HG03039 (cell line): ENCODE data around the gene ACO1.
"Not testable (repeated sequence)": the region's sequence is repeated elsewhere in the genome, so short reads cannot be mapped to it uniquely, and the experiment has no call there.

Source experiments
- ATAC-seq: cut with Tn5 transposase; IDR thresholded peaks from one replicate; pipeline ENCODE4 v1.9.1; 2021; ENCODE audit warnings: mild to moderate bottlenecking, moderate library complexity; ENCODE audit not compliant: unreplicated experiment

The ACO1 gene

DNA sequence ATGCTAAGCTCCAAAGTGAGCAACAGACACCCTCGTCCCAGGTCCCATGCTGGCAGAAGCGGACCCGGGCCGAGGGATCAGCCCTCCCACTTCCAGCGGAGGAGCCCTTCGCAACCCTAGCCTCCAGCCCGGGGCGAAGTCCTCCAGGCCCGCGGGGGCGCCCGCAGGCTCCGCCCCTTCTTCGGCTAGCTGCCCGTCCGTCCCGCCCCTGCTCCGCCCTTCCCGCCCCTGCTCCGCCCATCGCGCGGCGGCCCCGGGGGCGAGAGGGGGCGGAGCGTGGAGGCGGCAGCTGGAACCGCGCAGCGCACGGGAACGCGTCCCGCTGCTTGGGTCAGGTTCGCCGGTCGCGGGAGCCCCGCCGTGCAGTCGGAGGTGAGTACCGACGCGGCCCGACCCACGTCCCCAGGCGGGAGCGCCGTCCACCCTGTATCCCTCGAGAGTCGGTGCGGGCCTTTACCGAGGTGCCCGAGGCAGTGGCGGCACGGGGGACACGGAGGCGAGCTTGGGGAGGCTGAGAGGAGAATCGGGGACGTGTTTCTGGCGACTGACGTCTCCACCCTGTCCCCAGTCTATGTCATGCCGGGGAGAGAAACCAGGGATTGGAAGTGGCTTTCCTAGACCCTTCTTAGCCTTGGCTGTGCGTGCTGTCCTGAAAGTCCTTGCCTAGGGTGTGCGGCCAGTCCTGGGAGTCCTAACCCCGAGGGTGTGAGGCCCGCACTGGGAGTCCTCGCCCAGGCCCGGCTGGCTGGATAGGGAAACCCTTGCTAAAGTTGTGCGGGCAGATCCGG lies at the start of gene ACO1:
Gene ACO1, plus strand, starts transcription at position 280 of the 788 bp plus-strand sequence. CDS start 20,864 bp downstream, outside the sequence.
- peak; percentile 97 for ATAC-seq

DNA sequence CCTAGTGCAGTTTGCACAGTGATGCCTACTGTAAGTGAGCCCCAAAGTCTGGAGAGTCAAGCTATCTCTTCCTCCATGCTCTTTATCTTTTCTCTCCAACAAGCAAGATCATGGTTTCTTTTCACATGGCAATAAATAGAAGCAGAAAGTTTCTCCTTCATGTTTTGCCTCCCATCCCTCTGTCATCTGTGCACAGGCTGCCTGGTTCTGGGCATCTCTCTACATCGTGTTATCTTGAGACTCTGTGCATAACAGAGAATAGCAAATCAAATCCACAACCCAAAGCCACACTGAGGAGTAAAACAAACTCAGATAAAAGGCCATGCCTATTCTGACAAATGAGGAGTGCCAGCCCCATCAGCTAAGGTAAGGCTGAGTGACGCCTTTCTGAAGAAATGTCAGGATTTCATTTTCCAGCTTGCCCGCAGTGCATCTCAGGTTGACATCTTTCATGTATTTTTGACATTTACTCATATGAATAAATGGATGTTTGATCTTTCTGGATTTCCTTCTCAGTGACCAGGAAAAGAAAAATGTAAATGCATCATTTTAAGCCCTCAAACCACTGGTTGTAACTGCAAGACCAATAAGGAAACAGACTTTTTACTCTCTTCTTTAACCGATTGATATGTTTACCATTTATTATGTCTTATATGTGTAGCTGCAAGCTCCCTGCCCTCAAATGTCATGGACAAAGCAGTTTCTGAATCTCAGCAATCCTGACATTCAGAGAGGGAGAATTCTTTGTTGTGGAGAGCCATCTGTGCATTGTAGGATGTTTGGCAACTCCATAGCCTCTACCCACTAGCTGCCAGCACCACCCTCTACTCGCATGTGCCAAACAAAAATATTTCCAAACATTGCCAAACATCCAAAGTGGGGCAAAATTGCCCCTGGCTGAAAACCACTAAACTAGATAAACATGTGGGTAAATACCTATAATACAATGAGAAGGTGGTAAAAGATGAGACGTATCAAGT lies 49.2 kb upstream of the ACO1 start:
- ATAC-seq, result no peak

DNA sequence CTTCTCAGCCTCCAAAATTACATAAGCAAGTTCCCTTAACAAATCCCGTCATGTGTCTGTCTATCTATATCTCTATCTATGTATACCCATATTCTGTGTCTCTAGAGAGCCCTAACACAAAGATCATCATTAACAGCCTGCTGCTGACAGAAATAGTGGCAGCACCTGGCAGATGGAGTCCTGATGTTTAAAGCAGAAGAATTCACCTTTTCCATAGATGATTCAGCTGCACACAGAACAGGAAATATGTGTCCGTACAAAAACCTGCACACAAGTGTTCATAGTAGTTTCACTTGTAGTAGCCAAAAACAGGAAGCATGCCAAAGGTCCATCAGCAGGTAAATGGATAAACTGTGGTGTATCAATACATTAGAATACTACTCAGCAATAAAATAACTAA lies 45.0 kb upstream of the ACO1 start:
- ATAC-seq, result no peak

DNA sequence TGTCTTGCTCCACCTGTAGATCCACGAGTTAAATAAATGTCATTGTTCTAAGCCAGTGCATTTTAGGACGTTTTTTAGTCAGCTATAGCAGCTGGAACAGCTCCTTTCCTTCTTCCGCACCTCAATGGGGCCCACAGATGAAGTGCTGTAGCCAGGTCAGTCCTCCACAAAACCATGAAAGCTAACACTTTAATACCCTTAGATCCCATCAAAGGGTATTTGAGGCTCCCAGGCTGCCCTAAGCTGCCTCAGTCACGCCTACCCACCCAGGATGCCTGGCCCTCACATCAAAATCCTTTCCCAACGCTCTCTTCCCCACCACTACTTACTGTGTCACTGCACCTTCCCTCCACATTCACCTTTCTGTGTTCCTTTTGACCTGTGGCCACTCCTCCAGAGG lies 44.1 kb upstream of the ACO1 start:
- no peak for ATAC-seq

DNA sequence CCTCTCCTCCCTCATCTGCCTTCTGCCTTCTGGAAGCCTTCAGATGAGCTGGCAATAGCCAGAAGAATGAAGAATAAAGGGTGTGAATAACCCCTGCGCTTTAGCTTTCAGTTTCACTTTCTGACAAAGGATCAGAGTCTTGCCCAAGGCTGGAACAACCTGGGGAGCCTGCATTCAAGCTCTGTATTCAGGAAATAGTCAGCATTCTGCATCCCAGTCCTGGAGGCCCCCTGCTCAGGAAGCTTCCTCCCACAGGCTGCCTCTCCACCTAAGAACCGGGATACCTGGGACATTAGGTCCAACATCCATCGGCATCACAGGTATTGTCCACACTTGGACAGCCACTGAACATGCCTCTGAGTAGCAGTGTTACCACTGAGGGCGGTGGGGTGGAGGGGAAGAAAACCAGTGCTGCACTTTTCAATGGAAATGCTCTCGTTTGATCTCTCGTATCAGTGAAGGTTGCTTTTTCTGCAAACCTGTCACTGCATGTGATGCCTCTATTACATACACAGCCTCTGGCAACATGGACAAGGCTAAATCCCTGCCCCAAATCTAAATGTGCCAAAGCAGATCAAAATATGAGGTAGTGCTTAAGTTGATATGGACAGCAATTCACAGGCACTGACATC lies 39.8 kb upstream of the ACO1 start:
- no peak for ATAC-seq

DNA sequence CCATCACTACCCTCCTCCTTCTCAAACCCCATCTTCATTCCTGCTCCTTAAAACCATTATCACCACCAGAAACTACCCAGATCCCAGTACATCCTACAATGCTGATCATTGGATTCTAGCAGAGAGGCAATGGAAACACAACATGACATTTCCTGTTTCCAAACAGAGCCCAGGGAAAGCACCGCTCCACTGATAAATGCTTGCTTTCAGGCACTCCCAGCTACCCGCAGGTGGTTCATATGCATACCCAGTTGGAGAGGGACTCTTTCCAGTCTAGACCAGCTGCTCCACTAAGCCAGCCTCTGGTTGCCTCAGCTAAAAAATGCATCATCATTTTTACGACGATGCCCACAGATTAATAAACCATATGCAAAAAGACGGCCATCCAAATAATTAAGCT lies 39.2 kb upstream of the ACO1 start:
- ATAC-seq, result no peak

DNA sequence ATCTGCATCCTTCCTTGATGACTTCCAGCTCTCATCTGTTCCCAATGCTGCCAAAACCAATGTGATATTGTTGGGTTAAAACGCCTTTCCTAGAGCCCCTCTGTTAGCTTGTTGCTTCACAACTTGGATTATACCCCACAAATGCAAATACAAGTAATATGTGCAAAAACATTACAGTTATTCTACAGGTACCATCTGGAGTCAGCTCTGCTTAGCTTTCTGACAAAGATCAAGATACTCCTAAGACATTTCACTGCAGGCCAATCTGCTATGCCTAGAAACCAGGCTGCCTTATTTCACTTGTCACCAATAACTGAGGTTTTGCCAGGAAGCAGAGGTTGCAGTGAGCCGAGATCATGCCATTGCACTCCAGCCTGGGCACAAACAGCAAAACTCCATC lies 36.9 kb upstream of the ACO1 start:
- ATAC-seq, result no peak

DNA sequence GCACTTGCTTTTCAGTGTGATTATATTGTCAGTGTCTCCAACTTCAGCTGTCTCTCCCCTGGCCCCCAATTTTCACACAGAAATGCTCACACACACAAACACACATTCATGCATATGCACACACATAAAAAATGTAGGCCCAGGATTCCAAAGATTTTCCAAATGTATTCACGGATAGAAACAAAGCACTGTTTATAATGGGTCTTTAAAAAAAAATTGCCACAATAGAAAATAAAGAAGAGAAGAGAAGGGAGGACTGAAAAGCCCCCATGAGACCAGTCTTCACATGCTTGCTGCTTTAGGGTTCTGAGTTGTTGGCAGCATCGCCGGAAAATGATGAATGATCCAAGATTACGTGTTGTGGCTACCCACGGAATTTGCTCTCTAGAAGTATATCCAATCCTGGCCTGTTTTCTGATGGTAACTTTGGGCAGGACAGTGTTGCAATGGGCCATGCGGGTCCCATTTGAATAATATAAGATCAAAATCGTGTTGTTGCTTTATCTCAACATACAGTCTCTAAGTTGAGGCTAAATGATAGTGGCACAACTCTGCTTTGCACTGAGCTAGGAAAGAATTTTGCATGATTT lies 36.2 kb upstream of the ACO1 start:
- no peak for ATAC-seq

DNA sequence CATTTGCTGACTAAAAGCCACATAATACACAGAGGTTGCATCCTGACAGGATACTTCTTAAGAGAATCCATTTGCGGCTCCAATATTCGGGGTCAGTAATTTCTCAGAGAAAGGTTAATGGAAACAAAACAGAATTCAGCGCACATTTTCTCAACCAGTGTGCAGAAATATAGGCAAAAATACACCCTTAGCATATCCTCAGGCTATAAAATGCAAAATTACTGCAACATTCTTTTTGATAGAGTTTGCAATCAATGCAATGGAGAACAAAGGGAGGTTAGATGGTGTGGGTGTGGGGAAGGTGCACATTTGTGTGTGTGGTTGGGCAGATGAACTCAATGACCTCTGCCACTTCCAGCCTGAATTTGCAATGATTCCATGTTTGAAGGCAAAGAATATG lies 35.4 kb upstream of the ACO1 start:
- ATAC-seq, result no peak

DNA sequence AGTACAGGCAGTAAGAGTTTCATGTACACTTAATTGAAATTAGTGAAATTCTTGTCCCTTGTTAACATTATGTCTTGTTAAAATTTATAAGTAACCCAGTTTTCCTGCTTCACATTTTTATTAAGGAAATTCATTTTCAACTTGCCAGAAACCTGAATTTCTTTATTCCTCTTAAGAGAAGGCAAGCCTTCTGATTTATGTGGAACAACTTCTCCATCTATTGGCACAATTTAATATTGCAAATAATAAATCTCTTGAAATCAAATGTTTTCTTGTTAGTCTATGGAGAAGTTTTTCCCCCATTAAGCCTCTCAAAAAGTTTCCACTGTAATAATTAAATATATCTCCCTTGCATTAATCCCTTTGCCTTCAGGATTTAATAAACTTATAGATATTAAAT lies 33.8 kb upstream of the ACO1 start:
- ATAC-seq, result no peak

DNA sequence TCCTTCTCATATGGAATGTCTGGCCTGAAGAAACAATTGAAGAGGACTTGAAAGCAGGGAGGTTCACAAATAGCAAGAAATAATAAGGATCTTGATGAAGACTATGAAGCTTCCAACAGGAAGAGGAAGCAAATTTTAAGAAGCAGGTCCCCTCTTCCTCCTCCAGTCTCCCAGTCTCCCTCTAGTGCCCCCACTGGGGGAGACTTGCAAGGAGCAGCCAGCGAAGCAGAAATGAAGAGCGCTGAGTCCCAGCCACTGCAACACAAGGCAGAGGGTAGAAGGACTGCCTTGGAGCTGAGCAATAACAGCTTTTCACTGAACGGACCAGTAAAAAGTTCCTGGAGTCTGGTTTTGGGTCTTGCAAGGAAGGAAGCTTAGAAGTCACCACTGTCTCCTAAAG lies 32.6 kb upstream of the ACO1 start:
- no peak for ATAC-seq

DNA sequence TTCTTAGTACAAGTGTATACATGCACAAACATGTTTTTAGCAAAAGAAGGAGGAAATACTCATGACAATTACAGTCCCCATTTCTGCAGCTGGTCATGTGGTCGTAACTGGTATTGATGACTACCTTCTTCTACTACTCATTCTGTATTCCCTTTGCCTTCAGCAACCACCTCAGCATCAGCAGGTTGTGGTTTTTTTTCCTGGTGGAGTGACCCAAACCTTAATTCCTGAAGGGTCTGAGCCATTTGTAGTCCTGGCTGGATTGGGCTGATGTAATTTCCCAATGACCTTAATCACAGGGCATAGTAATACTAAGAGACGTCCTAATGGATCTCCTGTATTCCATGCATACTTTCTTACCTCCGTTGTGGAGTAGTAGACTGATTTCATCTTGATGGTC lies 31.0 kb upstream of the ACO1 start:
- not testable (repeated sequence) for ATAC-seq

DNA sequence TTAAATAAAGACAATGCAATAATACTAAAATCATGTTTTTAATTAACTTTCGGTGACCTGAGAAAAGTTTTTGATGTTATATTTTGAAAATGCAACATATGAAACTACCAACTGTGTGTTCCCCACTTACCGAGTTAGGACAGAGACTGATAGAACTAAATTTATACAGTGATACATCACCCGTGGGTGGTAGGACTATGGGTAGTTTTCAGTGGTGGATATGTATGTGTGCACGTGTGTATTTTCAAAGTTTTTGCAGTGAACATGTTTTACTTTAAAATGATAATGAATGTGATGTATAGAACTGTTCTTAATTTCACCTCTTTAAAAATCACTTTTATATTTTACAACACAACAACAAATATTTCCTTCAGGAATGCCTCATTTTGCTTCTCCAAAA lies 25.0 kb upstream of the ACO1 start:
- ATAC-seq, result no peak

DNA sequence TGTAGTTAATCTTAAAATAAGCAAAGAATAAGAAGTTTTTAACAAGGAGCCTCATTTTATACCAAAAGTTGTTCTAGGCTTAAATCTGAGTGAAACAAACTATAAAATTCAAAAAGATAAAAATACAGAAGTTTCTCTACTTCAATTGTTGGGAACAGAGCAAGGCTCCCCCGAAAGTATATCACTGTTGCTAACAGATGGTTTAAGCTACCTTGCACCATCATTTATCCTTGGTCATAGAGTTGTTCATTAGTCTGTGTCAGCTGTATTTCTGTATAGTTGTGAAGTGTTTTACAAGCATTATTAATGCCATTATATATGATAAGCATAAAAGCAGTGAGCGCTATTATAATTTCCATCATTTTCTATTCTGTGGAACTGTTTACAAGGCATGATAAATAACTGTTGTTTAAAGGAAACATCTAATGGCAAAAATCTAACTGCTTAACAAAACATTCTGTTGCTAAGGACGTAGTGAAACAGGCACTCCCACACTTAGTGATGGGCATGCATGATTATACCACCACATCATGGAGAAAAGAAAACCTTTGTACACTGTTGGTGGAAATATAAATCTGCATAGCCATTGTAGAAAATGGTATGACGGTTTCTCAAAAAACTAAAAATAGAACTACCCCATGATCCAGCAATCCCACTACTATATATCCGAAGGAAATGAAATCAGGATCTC lies 23.3 kb upstream of the ACO1 start:
- no peak for ATAC-seq

DNA sequence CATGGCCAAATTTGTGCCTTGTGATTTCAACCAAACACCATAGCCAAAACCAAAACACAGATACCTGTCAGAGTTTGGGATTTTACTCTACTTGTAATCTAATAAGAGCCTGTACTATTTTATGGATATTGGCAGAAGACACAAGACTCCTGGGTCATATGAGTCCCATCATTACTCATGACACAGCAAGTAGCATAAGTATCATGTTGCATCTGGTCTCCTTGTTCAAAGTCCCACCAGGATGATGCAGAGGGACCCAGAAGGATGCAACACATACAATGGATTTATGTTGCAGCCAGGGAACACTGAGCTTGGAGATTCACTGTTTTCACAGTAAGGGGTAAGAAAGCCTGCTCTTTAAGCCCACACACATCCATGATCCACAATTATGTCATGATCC lies 13.2 kb upstream of the ACO1 start:
- no peak for ATAC-seq

DNA sequence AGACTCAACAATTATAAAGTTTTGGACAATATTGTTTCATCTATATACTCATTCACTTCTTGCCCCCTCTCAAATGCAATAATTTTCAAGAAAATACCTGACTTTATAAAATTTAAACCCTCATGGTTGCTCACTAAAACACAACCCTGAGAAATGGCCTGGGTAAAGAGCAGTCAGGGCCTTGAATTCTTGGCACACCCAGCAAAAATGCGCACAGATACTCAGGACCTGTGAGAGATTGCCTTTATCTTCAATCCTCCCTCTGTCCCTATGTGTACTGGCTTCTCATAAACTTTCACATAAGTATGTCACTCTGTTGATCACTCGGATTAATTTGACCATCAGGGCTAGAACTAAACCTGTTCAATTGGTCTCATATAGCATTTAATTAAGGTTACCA lies 12.8 kb upstream of the ACO1 start:
- ATAC-seq, result no peak

DNA sequence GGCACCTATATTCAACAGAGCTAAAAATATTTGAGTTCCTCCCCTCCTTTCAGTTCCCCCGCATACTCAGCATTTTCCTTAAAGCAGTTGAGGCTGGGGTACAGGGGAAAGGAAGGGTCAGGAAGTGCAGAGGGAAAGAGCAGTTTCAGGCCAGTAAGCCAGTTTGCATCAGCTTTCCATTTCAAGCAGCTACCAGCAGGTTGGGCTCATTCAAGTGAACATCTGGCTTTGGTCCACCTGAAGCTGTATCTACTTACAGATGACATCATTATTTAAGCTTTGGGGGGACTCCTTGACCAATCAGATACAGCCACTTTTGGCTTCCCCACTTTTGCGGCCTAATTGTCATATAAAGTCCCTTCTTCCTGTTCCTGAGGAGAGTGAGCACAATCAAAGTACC lies 8.2 kb upstream of the ACO1 start:
- no peak for ATAC-seq

DNA sequence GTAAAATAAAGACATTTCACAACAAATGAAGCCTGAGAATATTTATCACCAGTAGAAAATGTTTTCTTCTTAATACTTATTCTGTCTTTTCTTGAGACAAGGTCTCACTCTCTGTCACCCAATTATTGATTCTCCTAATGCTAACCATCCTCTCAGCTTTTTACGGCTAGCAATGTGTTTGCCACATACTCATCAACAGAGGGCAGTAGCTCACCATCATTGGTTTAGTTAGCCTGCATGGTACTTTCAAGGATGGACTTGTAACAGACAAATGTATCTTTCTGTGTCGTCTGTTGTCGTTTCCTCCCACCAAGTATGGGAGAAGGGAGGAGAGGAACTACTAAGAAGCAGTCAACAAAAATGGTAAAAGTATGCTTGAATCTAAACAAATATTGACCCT lies 5.9 kb upstream of the ACO1 start:
- peak; percentile 62 for ATAC-seq

DNA sequence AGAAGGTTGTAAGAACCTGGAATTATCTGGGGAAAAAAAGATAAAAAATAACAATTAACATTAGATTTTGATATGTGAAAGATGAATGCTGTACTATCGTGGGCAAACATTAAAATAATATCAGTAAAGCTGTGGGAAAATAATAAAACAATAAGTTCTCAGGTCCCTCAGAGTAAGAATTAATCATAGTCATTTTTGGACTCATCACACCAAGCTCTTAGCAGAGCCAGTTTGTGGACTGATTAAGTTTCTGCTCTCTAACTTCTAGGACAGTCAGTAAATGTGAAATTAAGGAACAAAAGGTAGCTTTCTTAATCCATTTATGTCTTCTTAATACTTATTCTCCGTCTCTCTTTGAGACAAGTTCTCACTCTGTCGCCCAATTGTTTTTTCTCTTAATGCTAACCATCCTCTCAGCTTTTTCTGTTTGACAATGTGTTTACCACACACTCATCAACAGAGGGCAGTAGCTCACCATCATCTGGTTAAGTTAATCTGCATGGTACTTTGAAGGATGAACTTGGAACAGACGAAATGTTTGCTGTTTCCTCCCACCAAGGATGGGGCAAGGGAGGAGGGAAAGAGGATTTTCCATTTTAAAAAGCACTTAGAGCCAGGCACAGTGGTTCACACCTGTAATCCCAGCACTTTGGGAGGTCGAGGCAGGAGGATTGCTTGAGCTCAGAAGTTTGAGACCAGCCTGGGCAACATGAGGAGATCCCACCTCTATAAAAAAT lies 5.3 kb upstream of the ACO1 start:
- ATAC-seq, result peak; percentile 82

DNA sequence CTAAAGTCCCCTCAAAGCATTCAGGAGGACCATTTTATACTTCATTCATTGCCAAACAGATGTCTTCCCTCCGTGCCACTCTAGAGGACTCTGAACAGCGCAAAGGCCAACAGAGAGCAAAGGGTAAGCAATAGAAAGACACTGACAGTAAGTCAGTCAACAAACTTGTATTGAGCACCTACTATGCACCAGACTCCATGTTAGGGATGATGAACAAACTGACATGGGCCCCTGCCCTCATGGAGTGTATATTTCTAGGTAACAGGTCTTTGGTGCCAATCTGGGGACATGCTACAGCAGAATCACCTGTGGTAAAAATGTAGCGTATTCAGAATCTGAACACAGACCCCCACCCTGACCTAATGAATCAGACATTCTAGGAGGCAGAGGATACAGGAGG lies 3.5 kb upstream of the ACO1 start:
- ATAC-seq, result no peak
